ENCODE data around the gene PIP4P1.

- TF ChIP-seq REST (IDR thresholded peaks at IDR 0.05) (no peak), POLR2A (IDR thresholded peaks at IDR 0.05; ENCODE audit: low read length) (no peak), CTCF (IDR thresholded peaks at IDR 0.05) (no peak), CEBPB (IDR thresholded peaks at IDR 0.05) (no peak)
Observed at GRCh38 chr14:20440465-20440864, 20.8 kb downstream of the PIP4P1 start.
